ENCODE results near the gene ATP2C1. TPM values are rescaled to one million over a fixed set of nuclear protein-coding genes. Genes with fewer than 3 reads are reported as not detected.
"Not testable (repeated sequence)": the region's sequence is repeated elsewhere in the genome, so short reads cannot be mapped to it uniquely, and the experiment has no call there.

ATP2C1 gene
- total RNA-seq, 2 experiments from 2014 or later, result 48.8 to 53.2 TPM

- H3K27me3 Mint-ChIP-seq, result no peaks in the 10 kb centered on the region
- H3K9me3 Mint-ChIP-seq, result no peaks in the 10 kb centered on the region
- H3K36me3 Mint-ChIP-seq, result peaks cover 28% of the 10 kb centered on the region
Observed at GRCh38 chr3:131009698-131010097, 115.8 kb downstream of the ATP2C1 start.

DNA sequence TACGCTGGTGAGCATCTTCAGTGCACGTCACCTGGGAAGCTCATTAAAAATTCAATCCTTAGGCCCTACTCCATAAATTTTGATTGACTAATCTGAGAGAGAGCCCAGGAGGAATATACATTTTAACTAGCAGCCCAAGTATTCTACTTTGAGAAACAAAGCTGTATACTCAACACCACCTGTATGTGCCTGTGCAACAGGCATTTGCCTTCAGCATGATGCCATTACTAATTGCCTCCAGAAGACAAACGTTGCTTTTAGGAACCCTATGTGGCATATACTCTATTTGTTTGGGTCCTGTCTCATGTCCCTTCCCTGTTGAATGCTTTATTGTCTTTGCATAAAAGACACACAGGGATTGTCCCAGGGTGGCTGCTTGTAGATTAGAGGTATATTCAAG is 125.1 kb downstream of the ATP2C1 start:
- peaks cover 36% of the 10 kb centered on the region for H3K36me3 Mint-ChIP-seq
- H3K9me3 Mint-ChIP-seq, result no peaks in the 10 kb centered on the region
- H3K4me3 Mint-ChIP-seq, result no peak overlapping the region
- H3K27me3 Mint-ChIP-seq, result no peaks in the 10 kb centered on the region
- no peak overlapping the region for H3K27ac Mint-ChIP-seq
- peaks cover 46% of the 10 kb centered on the region for H3K4me1 Mint-ChIP-seq
- no peak for DNase-seq

More at GRCh38 chr3:131009698-131010097, 115.8 kb downstream of the ATP2C1 start:
- Mint-ChIP-seq H3K4me3 (no peak overlapping the region), H3K27ac (no peak overlapping the region), H3K4me1 (peaks cover 14% of the 10 kb centered on the region)
- no peak for DNase-seq

DNA sequence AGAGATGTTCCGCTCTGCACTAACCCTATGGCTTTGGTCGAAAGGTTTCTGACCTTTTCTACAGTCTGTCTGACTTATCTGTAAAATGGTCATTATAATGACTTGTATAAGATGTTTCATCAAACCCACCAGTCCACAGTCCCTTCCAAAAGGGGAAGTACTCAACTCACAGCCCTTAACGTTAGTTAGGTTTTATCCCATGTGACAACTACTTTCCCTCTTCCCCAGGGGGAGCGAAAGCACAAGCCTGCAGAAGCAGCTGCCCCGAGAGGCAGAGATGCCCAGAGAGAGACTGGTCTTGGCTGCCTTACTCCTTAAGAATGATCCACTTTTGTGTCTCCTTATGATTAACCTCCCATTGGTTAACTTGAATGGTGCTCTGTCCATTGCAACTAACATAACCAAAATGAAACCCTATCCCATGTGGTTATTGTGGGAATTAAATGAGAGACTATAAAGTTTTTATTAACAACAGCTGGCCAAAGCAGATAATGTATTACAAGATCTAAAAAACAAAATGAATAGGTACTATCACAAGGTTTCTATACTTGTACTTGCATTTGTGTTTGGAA is 126.3 kb downstream of the ATP2C1 start:
- Mint-ChIP-seq H3K4me1 (peaks cover 56% of the 10 kb centered on the region), H3K27me3 (no peaks in the 10 kb centered on the region), H3K9me3 (no peaks in the 10 kb centered on the region), H3K4me3 (no peak overlapping the region), H3K27ac (no peak overlapping the region), H3K36me3 (peaks cover 47% of the 10 kb centered on the region)
- DNase-seq, result no peak

DNA sequence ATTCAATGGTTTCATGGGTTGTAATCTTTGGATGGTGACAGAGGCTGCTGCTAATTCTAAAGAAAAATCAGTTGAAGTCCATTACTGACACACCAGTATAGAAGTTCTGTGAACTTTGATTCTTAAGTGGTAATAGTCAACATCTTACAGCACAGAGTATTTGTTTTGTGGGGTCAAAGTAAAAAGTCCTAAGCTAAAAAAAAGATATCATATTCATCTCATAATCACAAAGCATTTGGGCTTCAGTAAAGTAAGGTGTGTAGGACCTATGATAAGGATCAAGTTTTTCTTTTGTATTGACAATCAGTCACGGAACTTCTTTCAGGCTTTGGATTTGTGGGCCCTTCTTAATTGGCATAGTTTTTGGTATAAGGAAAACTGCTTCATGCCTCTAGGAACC is 131.7 kb downstream of the ATP2C1 start:
- Mint-ChIP-seq H3K4me3 (peak overlapping the region; percentile 84), H3K27ac (peak overlapping the region; percentile 89), H3K36me3 (peaks cover 29% of the 10 kb centered on the region), H3K4me1 (peaks cover 47% of the 10 kb centered on the region), H3K27me3 (no peaks in the 10 kb centered on the region), H3K9me3 (no peaks in the 10 kb centered on the region)
- no peak for DNase-seq

DNA sequence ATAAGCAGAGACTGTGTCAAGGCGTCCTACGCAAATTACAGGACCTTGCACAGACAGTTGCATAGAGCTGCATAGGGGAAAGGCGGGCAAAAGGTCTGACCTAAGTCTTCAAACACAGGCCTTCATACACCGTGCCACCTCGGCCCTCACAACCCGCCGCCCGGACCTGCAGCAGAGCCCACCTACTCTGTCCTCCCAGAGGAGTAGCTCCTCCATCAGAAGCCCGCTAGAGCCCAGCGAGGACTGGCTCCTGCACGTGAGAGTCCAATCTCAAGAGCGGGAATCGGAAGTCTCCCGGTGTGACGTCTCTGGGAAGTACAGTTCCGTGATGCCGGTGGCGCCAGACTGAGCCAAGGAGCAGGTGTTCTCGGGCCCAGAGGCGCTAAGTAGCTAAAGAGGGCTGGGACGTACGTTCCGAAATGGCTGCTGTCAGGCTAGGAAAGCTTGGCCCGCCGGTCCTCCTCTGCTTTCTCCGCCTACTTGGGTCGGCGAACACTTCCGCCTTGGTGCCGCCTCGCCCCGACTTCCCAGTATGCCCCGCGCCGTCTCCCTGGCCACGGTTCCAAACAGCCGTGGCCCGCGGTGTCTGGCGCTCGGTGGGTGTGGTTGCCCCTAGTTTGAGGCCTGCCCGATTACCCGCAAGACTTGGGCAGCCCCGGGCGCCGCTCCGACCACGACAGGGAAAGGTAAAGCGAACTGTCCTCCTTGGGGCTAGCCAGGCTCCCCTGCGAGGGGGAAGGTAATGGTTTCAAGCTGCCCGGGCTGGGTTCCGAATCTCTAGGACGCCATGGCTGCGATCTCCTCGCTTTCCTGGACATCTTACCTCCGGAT is 132.7 kb downstream of the ATP2C1 start, which contains the start of the genes ASTE1 and NEK11:
Gene ASTE1 (minus strand): TSS at position 505 of the 831 bp plus-strand sequence. CDS start 1,519 bp downstream, outside the sequence.
Gene NEK11 (plus strand): TSS at position 557 of the 831 bp plus-strand sequence. CDS start 2,832 bp downstream, outside the sequence.
- no peaks in the 10 kb centered on the region for H3K9me3 Mint-ChIP-seq
- peaks cover 23% of the 10 kb centered on the region for H3K36me3 Mint-ChIP-seq
- peak within 1 kb of the TSS; percentile 89 for H3K27ac Mint-ChIP-seq
- H3K4me3 Mint-ChIP-seq, result peak within 1 kb of the TSS; percentile 84
- DNase-seq, result peak; percentile 91
- peaks cover 41% of the 10 kb centered on the region for H3K4me1 Mint-ChIP-seq
- H3K27me3 Mint-ChIP-seq, result no peaks in the 10 kb centered on the region

GRCh38 chr3:131028844-131029243 is 135.0 kb downstream of the ATP2C1 start:
- Mint-ChIP-seq H3K4me3 (no peak overlapping the region), H3K9me3 (no peaks in the 10 kb centered on the region), H3K27ac (no peak overlapping the region), H3K27me3 (no peaks in the 10 kb centered on the region), H3K36me3 (peaks cover 13% of the 10 kb centered on the region), H3K4me1 (peaks cover 26% of the 10 kb centered on the region)
- no peak for DNase-seq

DNA sequence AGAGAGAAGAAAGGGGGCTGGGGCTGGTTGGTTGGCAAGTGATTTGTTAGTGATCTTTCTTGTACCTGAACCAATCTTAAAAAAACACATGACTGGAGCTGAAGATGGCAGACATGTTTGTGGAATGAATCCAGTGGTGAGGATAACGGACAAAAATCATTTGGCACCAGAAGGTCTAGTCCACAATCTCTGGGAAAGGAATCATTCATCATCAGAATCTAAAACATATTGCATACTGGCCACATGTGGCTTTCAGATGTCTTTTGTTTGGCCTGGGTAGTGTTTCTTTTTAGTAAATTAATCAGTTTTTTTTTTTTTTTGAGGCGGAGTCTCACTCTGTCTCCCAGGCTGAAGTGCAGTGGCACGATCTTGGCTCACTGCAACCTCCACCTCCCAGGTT is 137.8 kb downstream of the ATP2C1 start:
- DNase-seq, result no peak
- H3K9me3 Mint-ChIP-seq, result no peaks in the 10 kb centered on the region
- H3K27ac Mint-ChIP-seq, result no peak overlapping the region
- no peaks in the 10 kb centered on the region for H3K27me3 Mint-ChIP-seq
- no peaks in the 10 kb centered on the region for H3K36me3 Mint-ChIP-seq
- H3K4me3 Mint-ChIP-seq, result no peak overlapping the region
- H3K4me1 Mint-ChIP-seq, result peaks cover 6% of the 10 kb centered on the region

DNA sequence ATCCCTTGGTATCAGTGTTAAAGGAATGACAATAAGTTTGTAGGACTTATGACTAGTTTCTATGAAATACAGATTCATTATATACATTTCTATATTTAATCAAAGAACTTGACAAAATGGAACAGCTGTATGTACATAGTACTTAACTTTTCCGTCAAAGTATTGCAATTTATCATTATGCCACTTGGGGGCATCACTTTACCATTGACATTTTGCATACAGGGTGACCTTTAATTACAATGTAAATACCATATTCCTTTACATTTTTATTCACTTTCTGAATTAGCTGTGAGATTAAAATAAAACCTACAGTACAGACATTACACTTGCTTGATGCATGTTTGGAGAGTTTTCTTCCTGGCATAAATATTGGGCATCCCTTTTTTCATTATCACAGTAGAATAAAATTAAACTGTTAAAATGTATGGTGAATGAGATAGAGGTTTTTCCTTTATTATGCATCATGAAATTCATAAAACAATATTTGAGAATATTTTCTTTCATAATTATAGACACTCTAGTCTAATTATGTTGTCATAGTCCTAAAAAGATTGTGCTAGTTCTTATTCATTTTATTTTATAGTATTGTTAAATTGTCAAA is 139.7 kb downstream of the ATP2C1 start:
- H3K36me3 Mint-ChIP-seq, result no peaks in the 10 kb centered on the region
- no peaks in the 10 kb centered on the region for H3K9me3 Mint-ChIP-seq
- no peaks in the 10 kb centered on the region for H3K27me3 Mint-ChIP-seq
- H3K4me3 Mint-ChIP-seq, result no peak overlapping the region
- no peak overlapping the region for H3K27ac Mint-ChIP-seq
- H3K4me1 Mint-ChIP-seq, result no peaks in the 10 kb centered on the region
- no peak for DNase-seq

- peaks cover 6% of the 10 kb centered on the region for H3K4me1 Mint-ChIP-seq
- DNase-seq, result no peak
- H3K27me3 Mint-ChIP-seq, result no peaks in the 10 kb centered on the region
- peaks cover 3% of the 10 kb centered on the region for H3K36me3 Mint-ChIP-seq
- no peak overlapping the region for H3K27ac Mint-ChIP-seq
- H3K9me3 Mint-ChIP-seq, result no peaks in the 10 kb centered on the region
- no peak overlapping the region for H3K4me3 Mint-ChIP-seq
Observed at GRCh38 chr3:131036200-131036816, 142.4 kb downstream of the ATP2C1 start.

DNA sequence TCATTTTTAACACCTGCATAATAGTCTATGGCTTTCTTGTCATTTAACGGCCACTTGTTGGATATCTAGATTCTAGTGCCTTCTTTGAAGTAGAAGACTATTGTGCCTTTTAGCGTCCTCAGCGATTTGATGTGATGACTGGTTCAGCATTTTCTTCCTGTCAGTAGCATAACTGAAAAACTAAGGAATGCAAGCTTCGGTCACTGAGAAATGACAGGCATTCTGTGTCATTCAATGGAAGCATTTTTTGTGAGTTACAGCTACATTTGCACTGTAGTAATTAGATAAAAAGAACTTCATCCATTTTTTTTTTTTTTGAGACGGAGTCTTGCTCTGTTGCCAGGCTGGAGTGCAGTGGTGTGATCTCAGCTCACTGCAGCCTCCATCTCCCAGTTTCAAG is 143.1 kb downstream of the ATP2C1 start:
- no peak overlapping the region for H3K4me3 Mint-ChIP-seq
- no peak for DNase-seq
- peaks cover 8% of the 10 kb centered on the region for H3K36me3 Mint-ChIP-seq
- peaks cover 6% of the 10 kb centered on the region for H3K4me1 Mint-ChIP-seq
- no peaks in the 10 kb centered on the region for H3K27me3 Mint-ChIP-seq
- no peak overlapping the region for H3K27ac Mint-ChIP-seq
- H3K9me3 Mint-ChIP-seq, result peaks cover 2% of the 10 kb centered on the region

DNA sequence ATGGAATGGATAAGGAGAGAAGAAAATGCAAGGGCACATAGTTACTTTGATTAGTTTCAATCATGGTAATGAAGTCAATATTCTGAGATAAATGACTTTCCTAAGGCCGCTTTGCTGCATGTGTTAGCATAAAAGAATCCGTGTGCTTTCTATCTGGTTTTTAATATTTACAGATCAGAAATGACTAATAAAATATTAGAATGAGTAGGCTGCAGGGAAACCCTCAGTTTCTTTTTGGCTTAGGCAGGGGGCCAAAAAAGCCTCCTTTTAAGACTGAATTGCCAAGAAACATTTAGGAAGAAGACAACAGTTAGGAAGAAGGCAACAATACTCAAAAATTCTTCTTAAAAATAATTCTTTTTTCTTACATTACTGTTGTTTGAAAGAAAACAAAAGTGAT is 144.4 kb downstream of the ATP2C1 start:
- H3K9me3 Mint-ChIP-seq, result peaks cover 4% of the 10 kb centered on the region
- H3K4me3 Mint-ChIP-seq, result no peak overlapping the region
- peaks cover 11% of the 10 kb centered on the region for H3K36me3 Mint-ChIP-seq
- no peak overlapping the region for H3K27ac Mint-ChIP-seq
- H3K4me1 Mint-ChIP-seq, result peaks cover 10% of the 10 kb centered on the region
- no peaks in the 10 kb centered on the region for H3K27me3 Mint-ChIP-seq
- DNase-seq, result no peak

GRCh38 chr3:131042271-131042985 is 148.5 kb downstream of the ATP2C1 start:
- H3K27ac Mint-ChIP-seq, H3K4me3 Mint-ChIP-seq, H3K4me1 Mint-ChIP-seq, H3K27me3 Mint-ChIP-seq: not testable (repeated sequence)
- peaks cover 35% of the 10 kb centered on the region for H3K9me3 Mint-ChIP-seq
- peaks cover 31% of the 10 kb centered on the region for H3K36me3 Mint-ChIP-seq
- peak; percentile 10 for DNase-seq

GRCh38 chr3:131047582-131047981 is 153.7 kb downstream of the ATP2C1 start:
- Mint-ChIP-seq H3K27ac (no peak overlapping the region), H3K36me3 (peaks cover 25% of the 10 kb centered on the region), H3K4me3 (no peak overlapping the region), H3K9me3 (peaks cover 38% of the 10 kb centered on the region), H3K4me1 (peaks cover 6% of the 10 kb centered on the region), H3K27me3 (no peaks in the 10 kb centered on the region)
- DNase-seq, result no peak

DNA sequence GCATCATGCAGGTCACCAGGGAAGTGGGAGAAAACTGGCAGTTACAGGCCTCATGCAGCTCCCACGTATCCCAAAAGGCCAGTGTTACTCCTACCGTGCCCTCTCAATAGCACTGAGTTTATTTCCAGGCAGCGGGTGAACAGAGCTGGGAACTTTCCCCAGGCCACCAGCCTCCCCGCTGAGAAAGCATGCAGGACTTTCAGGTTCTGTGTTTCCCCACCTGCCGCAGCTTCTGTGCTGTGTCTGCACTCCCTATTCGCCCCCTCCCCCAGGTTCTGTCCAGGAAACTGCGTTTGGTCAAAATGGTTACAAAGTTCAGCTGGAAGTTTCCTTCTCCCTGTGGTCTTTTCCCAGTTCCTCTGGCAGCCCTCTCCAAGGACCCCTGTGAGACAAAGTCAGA is 154.1 kb downstream of the ATP2C1 start:
- no peaks in the 10 kb centered on the region for H3K27me3 Mint-ChIP-seq
- H3K4me1 Mint-ChIP-seq, result peaks cover 2% of the 10 kb centered on the region
- DNase-seq, result no peak
- no peak overlapping the region for H3K27ac Mint-ChIP-seq
- peaks cover 23% of the 10 kb centered on the region for H3K36me3 Mint-ChIP-seq
- H3K4me3 Mint-ChIP-seq, result no peak overlapping the region
- peaks cover 38% of the 10 kb centered on the region for H3K9me3 Mint-ChIP-seq
